DMS153 (cell line): ENCODE measurements around the gene BOD1.

Experiments used
- DNase-seq: peaks from one replicate; lab custom pipeline; 2025; lab: John Stamatoyannopoulos, UW

The BOD1 gene

DNA sequence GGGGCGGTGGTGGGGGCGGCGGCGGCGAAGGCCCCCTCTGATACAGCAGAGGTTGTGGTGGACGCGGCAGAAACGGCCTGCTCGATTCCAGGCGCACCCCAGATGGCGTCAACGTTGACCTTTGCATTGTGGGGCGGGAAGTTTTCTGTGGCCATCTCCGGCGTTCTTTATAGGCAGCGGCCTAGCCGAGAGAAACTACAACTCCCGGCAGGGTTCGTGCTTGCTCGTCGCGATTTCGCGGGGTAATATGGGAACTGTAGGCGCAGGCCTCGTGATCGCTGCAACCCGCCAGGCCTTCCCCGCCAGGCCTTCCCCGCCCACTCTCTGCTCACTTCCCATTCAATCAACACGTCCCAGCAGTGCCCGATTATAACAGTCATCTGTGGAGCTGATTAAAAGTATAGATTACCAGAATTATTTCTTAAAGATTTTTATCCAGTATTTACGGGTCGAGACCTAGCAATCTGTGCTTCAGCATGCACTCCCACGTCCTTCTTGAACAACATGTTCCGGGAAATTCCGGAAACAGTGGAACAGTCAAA lies at the start of gene BOD1:
BOD1 (minus strand) TSS at position 74 of the 542 bp plus-strand sequence. CDS start 214 bp downstream, outside the sequence.
- DNase-seq: peak; percentile 87

GRCh38 chr5:173665326-173665725 lies 48.9 kb upstream of the BOD1 start:
- DNase-seq: no peak

DNA sequence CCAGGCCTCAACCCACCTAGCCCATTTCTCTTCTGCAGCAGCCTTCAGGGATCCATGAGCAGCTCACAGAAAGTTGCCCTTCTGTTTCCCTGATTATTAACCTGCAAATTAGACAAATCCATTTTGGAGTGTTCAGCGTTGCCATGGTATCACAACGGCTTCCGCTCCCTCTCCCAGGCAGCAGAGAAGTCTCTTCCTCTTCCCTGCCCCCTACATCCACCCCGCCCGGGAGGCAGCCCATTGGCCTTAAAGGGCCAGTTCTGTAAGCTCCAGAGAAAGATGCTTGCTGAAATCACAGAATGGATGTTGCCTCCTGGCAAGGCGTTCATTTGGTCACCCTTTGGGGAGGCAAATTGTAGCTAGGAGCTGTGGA lies 47.7 kb upstream of the BOD1 start:
- peak; percentile 49 for DNase-seq

- DNase-seq: no peak
These were observed 47.1 kb upstream of the BOD1 start for GRCh38 chr5:173663352-173664153.

- no peak for DNase-seq
These were observed 46.3 kb upstream of the BOD1 start for GRCh38 chr5:173662581-173663351.

GRCh38 chr5:173660481-173661280 lies 44.2 kb upstream of the BOD1 start:
- DNase-seq: no peak

GRCh38 chr5:173659423-173659822 lies 43.0 kb upstream of the BOD1 start:
- DNase-seq: no peak

DNA sequence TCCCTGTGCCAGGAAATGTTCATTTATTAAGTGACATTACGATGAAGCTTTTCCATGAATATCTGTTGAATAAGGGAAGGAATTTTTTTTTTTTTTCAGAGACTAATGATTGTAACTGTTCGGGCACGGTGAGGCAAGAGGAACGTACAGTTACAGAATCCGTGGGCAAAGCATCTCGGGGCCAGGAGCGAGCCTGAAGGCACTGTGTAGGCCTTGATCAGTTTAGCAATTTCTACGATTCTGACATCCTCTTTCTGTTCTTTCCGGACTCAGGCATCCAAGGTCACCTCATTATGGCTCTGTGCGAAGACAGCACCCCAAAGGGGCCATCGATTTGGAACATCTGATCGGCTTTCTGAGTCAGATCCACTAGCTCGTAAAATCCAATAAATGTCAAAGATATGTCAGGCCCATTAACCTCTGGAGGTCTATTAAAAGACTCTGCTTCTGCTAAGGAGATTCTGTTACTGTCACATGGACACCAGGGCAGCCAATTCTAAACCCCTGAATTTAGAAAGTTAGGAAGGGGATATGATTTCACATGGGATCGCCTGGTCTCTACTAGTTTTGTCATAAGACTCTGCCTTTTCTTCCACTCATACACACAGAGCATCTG lies 41.4 kb upstream of the BOD1 start:
- DNase-seq: no peak

DNA sequence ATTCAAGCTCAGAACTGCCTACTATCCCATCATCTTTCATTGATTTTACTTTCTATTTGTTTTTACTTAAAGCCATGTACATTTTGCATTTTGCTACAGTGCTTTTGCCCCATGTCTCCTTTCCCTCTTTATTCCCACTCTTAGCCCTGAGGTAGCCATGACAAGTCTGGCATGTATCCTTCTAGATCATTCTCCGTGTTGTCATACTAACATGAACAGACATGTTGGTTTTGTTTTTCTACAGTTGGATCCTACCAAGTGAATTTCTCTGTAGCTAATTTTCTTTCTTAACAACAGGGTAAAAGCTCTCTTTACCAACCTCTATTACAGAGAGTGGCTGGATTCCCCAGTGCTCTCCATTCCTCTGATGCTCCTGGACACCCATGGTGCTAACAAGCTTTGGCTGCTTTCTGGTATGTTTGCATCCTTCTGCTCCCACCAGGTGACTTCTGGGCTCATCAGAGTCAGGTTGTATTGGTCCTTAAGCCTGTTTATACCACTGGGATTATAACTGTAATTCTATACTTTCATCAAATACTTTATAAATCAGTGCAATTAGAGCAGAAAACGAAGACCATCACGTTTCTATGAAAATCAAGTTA lies 38.8 kb upstream of the BOD1 start:
- DNase-seq: no peak

DNA sequence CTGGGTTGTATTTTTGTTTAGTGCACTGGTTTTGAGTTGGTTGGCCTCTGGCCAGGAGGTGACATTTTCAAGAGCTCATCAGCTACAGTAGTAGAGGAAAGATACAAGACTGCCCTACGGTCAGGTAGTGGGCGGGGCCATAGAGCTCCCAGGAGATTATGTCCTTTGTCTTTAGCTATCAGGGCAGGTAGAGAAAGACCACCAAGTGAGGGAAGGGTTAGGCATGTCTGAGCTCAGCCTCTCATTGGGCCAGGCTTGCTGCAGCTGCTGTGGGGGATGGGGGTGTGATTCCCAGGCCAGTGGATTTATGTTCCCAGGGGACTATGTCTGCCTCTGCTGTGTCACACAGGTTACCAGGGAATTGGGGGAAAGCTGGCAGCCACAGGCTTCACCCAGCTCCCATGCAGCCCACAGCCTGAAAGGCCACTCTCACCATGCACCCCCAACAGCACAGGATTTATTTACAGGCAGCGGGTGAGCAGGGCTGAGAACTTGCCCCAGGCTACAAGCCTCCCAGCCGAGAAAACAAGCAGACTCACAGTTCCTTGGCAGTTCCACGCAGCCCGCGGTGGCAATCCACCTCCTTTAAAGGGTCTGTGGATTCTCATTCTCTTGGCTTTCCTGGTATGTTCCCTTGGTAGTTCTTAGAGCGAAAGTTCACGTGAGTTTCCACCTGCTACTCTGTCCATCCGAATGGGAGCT lies 37.5 kb upstream of the BOD1 start:
- DNase-seq: no peak

- DNase-seq: no peak
These were observed 31.9 kb upstream of the BOD1 start for GRCh38 chr5:173648308-173648866.

DNA sequence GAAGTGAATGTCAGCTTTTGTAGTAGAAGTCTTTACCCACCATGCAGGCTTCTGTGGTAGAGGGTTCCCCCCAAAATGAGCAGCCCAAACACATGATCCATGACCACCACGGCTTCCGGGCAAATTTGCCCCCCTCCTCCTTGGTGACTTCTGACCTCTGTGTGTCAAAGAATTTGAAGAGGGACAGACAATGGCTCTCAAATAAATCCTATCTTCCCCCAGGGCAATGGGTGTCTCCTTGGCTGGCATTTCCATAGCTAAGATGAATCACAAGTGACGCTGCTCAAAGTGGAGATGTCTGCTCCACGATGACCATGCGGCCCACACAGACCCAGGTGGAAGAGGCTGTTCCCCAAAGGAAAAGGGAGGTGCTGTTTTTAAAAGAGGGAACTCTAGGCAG lies 30.2 kb upstream of the BOD1 start:
- DNase-seq: no peak

GRCh38 chr5:173645890-173646574 lies 29.6 kb upstream of the BOD1 start:
- DNase-seq: no peak

DNA sequence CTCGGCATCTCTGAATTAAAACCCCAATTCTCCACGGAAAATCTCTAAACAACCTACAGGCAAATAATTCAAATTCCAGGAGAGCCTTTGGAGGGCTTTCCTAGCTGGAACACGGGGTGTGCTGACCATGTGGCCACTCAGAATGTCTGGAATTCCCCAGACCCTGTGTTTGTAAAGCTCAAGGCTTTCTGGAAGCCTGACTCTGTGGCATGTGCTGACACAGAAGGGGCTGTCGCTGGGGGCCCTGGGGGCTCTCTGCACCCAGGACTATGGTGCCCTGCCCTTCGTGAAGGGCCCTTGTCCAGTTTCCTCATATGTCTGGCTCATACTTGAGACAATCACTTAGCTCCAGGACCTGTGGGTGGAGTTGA lies 29.0 kb upstream of the BOD1 start:
- DNase-seq: no peak

- no peak for DNase-seq
These were observed 28.4 kb upstream of the BOD1 start for GRCh38 chr5:173644673-173645436.

DNA sequence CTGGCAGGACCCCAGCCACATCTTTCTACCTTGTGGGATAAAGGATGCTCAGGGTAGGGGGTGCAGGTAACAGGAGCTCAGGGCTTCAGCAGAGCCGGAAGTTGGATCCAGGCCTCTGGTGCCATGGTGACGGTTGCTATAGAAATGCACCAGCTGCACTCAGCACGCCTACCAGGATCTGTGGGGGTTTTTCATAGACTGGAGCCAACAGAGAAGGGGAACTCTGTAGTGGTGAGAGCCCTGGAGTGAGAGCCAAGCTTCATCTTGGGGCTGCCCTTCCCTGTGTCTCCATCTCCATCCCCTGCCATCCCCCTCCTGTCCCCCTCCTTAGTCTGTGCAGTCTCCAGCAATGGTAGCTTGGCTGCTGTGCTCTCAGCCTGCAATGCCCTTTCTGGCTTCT lies 27.5 kb upstream of the BOD1 start:
- peak; percentile 61 for DNase-seq

DNA sequence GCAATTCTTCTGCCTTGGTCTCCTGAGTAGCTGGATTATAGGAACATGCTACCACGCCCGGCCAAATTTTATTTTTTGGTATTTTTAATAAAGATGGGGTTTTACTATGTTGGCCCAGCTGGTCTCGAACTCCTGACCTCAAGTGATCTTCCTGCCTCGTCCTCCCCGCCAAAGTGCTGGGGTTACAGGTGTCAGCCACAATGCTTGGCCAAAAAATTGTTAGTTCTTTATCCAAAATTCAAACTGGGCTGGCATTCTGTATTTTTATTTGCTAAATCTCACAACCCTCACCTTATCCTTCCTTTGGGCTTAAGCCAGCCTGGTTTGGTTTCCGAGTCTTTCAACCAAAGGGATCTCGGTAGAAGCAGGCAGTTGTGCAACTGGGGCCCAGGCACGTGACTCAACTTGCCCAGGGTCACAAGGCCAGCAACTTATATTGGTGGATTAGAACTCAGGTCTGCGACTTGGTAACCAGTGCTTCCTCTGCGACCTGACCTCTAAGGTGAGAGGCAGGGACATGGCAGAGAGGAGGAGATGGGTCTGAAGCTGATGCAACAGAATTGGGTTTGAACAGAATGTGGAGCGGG lies 26.5 kb upstream of the BOD1 start:
- no peak for DNase-seq

GRCh38 chr5:173642191-173642816 lies 25.9 kb upstream of the BOD1 start:
- no peak for DNase-seq
